NCI-H82 (cell line): Measurements from ENCODE around the gene PHF21A.
A peak's percentile ranks its signal among the peaks of the same experiment; 100 is the strongest.

ENCODE experiments used
- DNase-seq: peaks from one replicate; lab custom pipeline; 2025; lab: John Stamatoyannopoulos, UW

The PHF21A gene

DNA sequence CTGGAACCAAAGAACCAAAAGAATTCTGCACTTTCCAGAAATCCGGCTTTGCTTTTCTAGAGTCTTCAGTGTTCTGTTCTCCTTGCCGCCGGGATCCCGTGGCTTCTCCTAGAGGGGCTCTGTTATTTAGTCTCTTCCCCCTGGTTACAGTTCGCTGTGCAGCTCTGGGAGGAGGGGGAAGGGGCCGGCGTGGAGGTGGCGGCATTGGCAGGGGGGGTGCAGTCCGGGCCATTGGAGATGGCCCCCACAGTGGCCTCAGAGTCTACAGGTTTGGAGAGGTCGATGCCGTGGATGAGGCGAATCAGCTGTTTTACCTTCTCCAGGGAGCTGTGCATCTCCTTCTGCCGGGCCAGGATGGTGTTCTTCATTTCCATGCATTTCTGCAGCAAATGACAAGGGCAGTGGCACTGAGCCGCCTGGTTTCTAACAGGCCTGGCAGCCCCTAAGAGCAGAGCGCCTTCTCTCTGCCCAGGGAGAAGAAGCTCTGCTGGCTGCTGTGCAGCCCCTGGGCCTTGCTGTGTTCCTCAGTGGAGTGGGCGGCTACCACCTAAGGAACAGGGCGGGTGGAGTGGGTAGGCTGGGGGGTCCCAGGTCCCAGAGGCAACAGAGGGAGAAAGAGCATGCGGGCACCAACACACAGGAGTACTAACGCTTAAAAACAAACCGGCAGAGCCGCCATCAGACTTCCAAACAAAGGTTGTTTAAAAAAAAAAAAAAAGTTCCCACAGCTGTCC lies 187.2 kb downstream of the PHF21A start:
- no peak for DNase-seq

- DNase-seq, result no peak
These were observed 188.0 kb downstream of the PHF21A start for GRCh38 chr11:45933131-45933831.

GRCh38 chr11:45932217-45932616 lies 189.0 kb downstream of the PHF21A start:
- DNase-seq, result no peak

- DNase-seq, result no peak
These were observed 189.5 kb downstream of the PHF21A start for GRCh38 chr11:45931739-45932138.

GRCh38 chr11:45930951-45931570 lies 190.2 kb downstream of the PHF21A start:
- DNase-seq, result no peak

DNA sequence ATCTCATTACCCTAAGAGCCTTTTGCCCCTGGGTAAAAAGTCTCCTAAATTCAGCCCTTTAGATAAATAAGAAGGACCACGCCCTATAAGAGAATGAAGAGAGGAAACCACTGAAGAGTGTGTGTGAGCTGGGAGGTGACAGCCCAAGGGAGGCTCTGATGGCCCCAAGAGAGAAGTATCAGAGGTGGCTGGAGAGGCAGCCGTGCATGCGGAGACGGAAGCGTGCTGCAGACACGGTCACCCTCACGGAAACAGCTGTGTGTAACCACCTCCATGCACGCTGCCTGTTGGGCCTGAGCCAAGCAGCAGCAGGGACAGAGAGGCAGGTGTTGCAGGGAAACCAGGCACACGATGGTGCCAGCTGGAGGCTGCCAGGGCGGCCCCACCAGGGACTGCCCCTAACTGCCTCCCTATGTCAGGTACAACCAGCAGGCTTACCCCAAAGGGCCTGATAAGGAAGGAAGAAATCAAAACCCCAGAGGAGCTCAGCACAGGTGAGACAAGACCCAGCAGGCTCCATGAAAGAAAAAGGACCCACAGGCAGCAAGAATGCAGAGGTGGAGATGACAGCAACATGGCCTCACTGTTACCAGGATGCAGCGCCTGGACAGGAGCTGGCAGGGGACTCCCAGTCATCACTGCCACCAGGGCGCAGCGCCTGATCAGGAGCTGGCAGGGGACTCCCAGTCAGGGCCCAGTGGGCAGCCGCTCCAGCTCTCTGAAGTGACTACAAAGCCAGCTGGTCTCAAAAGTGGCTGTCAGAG lies 191.0 kb downstream of the PHF21A start:
- no peak for DNase-seq

GRCh38 chr11:45929486-45930030 lies 191.7 kb downstream of the PHF21A start:
- DNase-seq, result no peak

DNA sequence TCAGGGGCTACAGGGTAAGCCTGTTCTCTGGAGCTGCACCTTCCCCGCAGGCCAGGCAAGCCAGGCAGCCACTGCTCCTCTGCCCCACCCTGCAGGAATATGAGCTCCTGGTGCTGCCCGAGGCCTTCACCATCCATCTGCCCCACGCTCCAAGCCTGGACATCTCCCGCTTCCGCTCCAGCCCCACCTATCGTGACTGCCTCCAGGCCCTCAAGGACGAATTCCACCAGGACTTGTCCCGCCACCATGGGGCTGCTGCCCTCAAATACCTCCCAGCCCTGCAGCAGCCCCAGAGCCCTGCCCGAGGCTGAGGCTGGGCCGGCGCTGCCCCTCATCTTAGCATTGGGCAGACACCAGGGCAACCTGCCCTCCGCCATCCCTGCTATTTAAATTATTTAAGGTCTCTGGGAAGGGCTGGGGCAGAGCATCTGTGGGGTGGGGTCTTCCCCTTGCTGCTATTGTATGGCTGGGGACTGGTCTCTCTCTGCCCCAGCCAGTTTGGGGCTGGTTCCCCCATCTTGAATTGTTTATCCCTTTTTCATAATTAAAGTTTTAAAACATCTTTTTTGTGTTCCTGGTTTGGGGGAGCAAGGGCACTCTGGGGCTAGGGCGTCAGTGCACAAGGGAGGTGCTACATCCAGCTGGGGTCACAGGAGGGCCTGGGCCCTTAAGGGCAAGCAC lies 192.6 kb downstream of the PHF21A start:
- DNase-seq, result no peak

- no peak for DNase-seq
These were observed 193.4 kb downstream of the PHF21A start for GRCh38 chr11:45927684-45928413.

DNA sequence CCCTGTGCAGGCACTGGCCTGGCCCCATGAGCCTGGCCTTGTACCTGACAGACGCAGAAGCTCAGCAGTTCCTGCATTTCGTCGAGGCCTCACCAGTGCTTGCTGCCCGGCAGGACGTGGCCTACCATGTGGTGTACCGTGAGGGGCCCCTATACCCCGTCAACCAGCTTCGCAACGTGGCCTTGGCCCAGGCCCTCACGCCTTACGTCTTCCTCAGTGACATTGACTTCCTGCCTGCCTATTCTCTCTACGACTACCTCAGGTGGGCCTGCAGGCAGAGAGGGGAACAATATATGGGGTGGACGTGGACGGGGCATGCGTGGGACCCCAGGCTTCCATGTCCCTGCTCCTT lies 193.9 kb downstream of the PHF21A start:
- DNase-seq, result no peak

GRCh38 chr11:45926536-45927331 lies 194.5 kb downstream of the PHF21A start:
- DNase-seq, result no peak

GRCh38 chr11:45926001-45926401 lies 195.3 kb downstream of the PHF21A start:
- DNase-seq, result no peak

- DNase-seq, result no peak
These were observed 195.7 kb downstream of the PHF21A start for GRCh38 chr11:45925550-45925949.

DNA sequence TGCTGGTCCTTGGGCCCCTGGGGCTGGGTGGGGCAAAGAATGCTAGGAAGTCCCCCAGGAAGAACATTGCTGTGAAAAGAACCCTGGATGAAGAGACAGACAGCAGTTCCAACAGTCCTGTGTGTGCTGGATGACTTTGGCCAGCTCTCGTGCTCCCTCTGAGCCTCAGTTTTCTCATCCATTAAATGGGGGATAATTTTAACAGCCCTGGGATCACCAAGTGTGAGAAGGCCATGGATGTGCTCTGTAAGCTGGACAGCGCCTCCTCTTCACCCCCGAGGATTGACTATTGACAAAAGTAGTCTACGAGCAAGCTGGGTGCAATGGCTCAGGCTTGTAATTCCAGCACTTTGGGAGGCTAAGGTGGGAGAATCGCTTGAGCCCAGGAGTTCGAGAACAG lies 196.3 kb downstream of the PHF21A start:
- no peak for DNase-seq

DNA sequence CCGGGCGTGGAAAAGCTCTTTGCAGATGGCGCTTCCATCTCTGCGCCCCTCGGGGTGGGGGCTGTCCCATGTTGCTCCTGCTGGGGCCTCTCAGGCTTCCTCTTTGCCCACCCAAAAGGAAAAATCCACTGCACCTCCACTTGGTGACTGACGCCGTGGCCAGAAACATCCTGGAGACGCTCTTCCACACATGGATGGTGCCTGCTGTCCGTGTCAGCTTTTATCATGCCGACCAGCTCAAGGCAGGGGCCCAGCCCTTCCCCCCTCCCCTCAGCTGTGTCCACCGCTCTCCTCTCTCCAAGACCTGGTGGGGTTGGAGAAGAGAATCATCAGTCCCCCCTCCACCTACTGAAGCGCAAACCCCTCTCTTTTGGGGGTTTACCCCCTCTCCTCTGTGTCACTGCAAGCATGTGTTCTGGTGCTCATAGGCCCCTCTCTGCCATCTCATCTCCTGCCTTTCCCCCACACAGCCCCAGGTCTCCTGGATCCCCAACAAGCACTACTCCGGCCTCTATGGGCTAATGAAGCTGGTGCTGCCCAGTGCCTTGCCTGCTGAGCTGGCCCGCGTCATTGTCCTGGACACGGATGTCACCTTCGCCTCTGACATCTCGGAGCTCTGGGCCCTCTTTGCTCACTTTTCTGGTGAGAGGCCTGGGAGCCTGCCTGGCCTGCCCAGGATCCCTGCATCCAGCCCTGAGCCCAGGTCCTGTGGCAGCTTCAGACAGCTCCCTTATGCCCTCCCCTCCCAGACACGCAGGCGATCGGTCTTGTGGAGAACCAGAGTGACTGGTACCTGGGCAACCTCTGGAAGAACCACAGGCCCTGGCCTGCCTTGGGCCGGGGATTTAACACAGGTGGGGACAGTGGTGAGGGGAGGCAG lies 197.0 kb downstream of the PHF21A start:
- no peak for DNase-seq

GRCh38 chr11:45922425-45923082 lies 198.7 kb downstream of the PHF21A start, which contains the start of gene LARGE2:
LARGE2 (plus strand) TSS chr11:45922656; CDS start chr11:45922883, 227 bp downstream.
- DNase-seq, result peak; percentile 76

GRCh38 chr11:45921561-45922424 lies 199.5 kb downstream of the PHF21A start:
- DNase-seq, result peak; percentile 86
